ENCODE data around the gene NFIX. TPM values are rescaled to one million over a fixed set of nuclear protein-coding genes. Genes with fewer than 3 reads are reported as not detected.

Gene NFIX
- polyA plus RNA-seq, 1 donor (not counting 4 experiments of a cell fraction or from before 2014, with no cell fraction given) = 5.2 TPM

DNA sequence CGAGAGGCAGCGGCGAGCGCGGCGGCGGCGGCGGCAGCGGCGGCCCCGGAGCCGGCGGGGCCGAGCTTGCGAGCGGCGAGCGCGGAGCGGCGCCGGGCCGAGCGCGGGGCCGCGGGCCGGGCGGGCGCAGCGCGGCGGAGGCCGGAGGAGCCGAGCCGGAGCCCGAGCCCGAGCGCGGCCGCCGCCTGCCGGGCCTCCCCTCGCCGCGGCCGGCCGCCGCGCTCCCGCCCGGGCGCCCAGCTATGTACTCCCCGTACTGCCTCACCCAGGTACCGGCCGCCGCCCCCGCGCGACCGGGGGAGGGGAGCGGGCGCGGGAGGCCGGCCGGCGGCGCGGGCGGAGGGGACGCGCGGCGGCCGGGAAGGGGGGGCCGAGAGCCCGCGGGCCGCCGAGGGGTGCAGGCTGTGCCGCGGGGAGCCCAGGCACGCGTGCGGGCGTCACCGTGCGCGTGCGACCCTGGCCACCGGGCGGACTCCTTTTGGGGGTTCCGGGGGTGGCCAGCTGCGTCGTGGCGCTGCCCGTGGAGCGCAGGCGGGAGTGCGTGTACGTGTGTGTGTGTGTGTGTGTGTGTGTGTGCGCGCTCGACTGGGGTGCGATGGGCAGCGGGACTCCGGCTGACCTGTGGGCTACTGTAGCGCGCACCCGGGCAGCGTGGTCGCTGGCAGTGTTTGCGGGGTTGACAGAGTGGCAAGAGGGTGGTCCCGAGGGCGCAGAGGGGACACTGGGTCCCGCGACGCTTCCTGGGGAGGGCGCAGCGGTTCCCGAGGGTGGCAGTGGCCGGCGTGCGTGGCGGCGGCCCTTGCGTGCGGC lies 526 bp downstream of the NFIX start:
- Histone ChIP-seq H3K79me2 (ENCODE audit: control insufficient read depth, insufficient read depth, low read length) (peaks cover 48% of the 10 kb centered on the region), H3K27ac (ENCODE audit: control insufficient read depth, insufficient read depth, low read length) (peak overlapping the region; percentile 73), H3K9me3 (ENCODE audit: control insufficient read depth, low read depth, low read length) (no peaks in the 10 kb centered on the region), H3K4me3 (ENCODE audit: control insufficient read depth in 2 of 3, extremely low read depth in 1 of 3, insufficient read depth in 2 of 3, low read depth in 1 of 3, low read length in 3 of 3) (peak overlapping the region; percentile 74 to 80 (median 76)), H4K20me1 (ENCODE audit: control insufficient read depth, extremely low read depth, insufficient read depth, low read length) (no peaks in the 10 kb centered on the region), H3K27me3 (ENCODE audit: control insufficient read depth, extremely low read depth, insufficient read depth, low read length) (no peaks in the 10 kb centered on the region), H3K4me1 (ENCODE audit: control insufficient read depth, extremely low read depth, insufficient read depth, low read length) (peaks cover 36% of the 10 kb centered on the region), H3K4me2 (ENCODE audit: control insufficient read depth, extremely low read depth, insufficient read depth, low read depth, low read length) (peak overlapping the region; percentile 70), H3K36me3 (ENCODE audit: control insufficient read depth in 2 of 2, extremely low read depth in 1 of 2, insufficient read depth in 2 of 2, low read length in 2 of 2) (peaks cover 0 to 7% of the 10 kb centered on the region in 2 experiments), H2AFZ (ENCODE audit: control insufficient read depth, low read length) (peak overlapping the region; percentile 26), H3K9ac (ENCODE audit: control insufficient read depth, extremely low read depth, insufficient read depth, low read length) (peak overlapping the region; percentile 89), H3K9me1 (ENCODE audit: control insufficient read depth, extremely low read depth, insufficient read depth, low read length) (no peaks in the 10 kb centered on the region)
- TF ChIP-seq, protein P1, sequence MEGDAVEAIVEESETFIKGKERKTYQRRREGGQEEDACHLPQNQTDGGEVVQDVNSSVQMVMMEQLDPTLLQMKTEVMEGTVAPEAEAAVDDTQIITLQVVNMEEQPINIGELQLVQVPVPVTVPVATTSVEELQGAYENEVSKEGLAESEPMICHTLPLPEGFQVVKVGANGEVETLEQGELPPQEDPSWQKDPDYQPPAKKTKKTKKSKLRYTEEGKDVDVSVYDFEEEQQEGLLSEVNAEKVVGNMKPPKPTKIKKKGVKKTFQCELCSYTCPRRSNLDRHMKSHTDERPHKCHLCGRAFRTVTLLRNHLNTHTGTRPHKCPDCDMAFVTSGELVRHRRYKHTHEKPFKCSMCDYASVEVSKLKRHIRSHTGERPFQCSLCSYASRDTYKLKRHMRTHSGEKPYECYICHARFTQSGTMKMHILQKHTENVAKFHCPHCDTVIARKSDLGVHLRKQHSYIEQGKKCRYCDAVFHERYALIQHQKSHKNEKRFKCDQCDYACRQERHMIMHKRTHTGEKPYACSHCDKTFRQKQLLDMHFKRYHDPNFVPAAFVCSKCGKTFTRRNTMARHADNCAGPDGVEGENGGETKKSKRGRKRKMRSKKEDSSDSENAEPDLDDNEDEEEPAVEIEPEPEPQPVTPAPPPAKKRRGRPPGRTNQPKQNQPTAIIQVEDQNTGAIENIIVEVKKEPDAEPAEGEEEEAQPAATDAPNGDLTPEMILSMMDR (optimal IDR thresholded peaks at IDR 0.05 in 1 of 3, IDR thresholded peaks at IDR 0.05 in 1 of 3, conservative IDR thresholded peaks at IDR 0.05 in 1 of 3; ENCODE audit: extremely low read depth in 1 of 3, insufficient read depth in 2 of 3, low read length in 3 of 3) = no peak
- no peak for TF ChIP-seq EZH2 (IDR thresholded peaks at IDR 0.05; ENCODE audit: low read length)
- dilution Hi-C loops (cut with MboI; ENCODE audit: extremely low pct_ligation_motif_present, low sequenced_read_pairs) = no loop called here
- DNase-seq (ENCODE audit: low read depth, low spot score) (no peak), FAIRE-seq (no peak)

- dilution Hi-C loops (cut with MboI; ENCODE audit: extremely low pct_ligation_motif_present, low sequenced_read_pairs) = no loop called here
- no peak for TF ChIP-seq EZH2 (IDR thresholded peaks at IDR 0.05; ENCODE audit: low read length)
- TF ChIP-seq, protein P1 (optimal IDR thresholded peaks at IDR 0.05 in 1 of 3, IDR thresholded peaks at IDR 0.05 in 1 of 3, conservative IDR thresholded peaks at IDR 0.05 in 1 of 3; ENCODE audit: extremely low read depth in 1 of 3, insufficient read depth in 2 of 3, low read length in 3 of 3) = peak in 2 of 3 experiments; percentile 5 to 34
- no peaks in the 10 kb centered on the region for H3K9me3 ChIP-seq (ENCODE audit: control insufficient read depth, low read depth, low read length)
- H3K4me2 ChIP-seq (ENCODE audit: control insufficient read depth, extremely low read depth, insufficient read depth, low read depth, low read length) = peak overlapping the region; percentile 96
- peak overlapping the region; percentile 73 for H3K27ac ChIP-seq (ENCODE audit: control insufficient read depth, insufficient read depth, low read length)
- H3K4me3 ChIP-seq (ENCODE audit: control insufficient read depth in 2 of 3, extremely low read depth in 1 of 3, insufficient read depth in 2 of 3, low read depth in 1 of 3, low read length in 3 of 3) = peak overlapping the region; percentile 74 to 80 (median 76)
- no peaks in the 10 kb centered on the region for H3K27me3 ChIP-seq (ENCODE audit: control insufficient read depth, extremely low read depth, insufficient read depth, low read length)
- FAIRE-seq = no peak
- H3K9ac ChIP-seq (ENCODE audit: control insufficient read depth, extremely low read depth, insufficient read depth, low read length) = peak overlapping the region; percentile 89
- no peak overlapping the region for H2AFZ ChIP-seq (ENCODE audit: control insufficient read depth, low read length)
- H3K36me3 ChIP-seq (ENCODE audit: control insufficient read depth in 2 of 2, extremely low read depth in 1 of 2, insufficient read depth in 2 of 2, low read length in 2 of 2) = peaks cover 0 to 9% of the 10 kb centered on the region in 2 experiments
- peaks cover 55% of the 10 kb centered on the region for H3K79me2 ChIP-seq (ENCODE audit: control insufficient read depth, insufficient read depth, low read length)
- H4K20me1 ChIP-seq (ENCODE audit: control insufficient read depth, extremely low read depth, insufficient read depth, low read length) = no peaks in the 10 kb centered on the region
- peaks cover 44% of the 10 kb centered on the region for H3K4me1 ChIP-seq (ENCODE audit: control insufficient read depth, extremely low read depth, insufficient read depth, low read length)
- H3K9me1 ChIP-seq (ENCODE audit: control insufficient read depth, extremely low read depth, insufficient read depth, low read length) = no peaks in the 10 kb centered on the region
- DNase-seq (ENCODE audit: low read depth, low spot score) = no peak
Measured at GRCh38 chr19:12996406-12997094, 1.3 kb downstream of the NFIX start.
